HepG2 (cell line): Measurements from ENCODE around the gene C6orf132. TPM values are rescaled to one million over a fixed set of nuclear protein-coding genes. Genes with fewer than 3 reads are reported as not detected.
A peak's percentile ranks its signal among the peaks of the same experiment; 100 is the strongest.

ENCODE experiments used
- EED ChIP-seq: sonication (generic); formaldehyde crosslinking; IDR thresholded peaks from 2 replicates; pipeline ENCODE4 v1.5.0; 2020; ENCODE audit warnings: mild to moderate bottlenecking, missing genetic modification reagents
- GATA4 ChIP-seq: sonication (generic); IDR thresholded peaks from 2 replicates; pipeline ENCODE4 v1.6.1; 2016; ENCODE audit warnings: antibody characterized with exemption, low read depth, borderline replicate concordance
- GZF1 ChIP-seq: sonication (generic); formaldehyde crosslinking; IDR thresholded peaks from 2 replicates; pipeline ENCODE4 v1.5.1; 2020; ENCODE audit warnings: mild to moderate bottlenecking, missing genetic modification reagents
- KAT8 ChIP-seq: IDR thresholded peaks from 2 replicates; pipeline ENCODE4 v1.6.1; 2016; ENCODE audit warnings: missing genetic modification reagents, missing compliant biosample characterization
- KDM2A ChIP-seq: sonication (generic); formaldehyde crosslinking; IDR thresholded peaks from 2 replicates; pipeline ENCODE4 v1.4.0; 2020; ENCODE audit warnings: low read depth, missing genetic modification reagents, borderline replicate concordance
- MAFK ChIP-seq, 2 experiments: IDR thresholded peaks in 1 of 2; conservative IDR thresholded peaks in 1 of 2; 2 replicates each; pipeline ENCODE4 v1.6.1; 2011; ENCODE audit warnings: improper control_type of control experiment in 2 of 2, low read length in 2 of 2
- MEIS1 ChIP-seq: sonication (generic); formaldehyde crosslinking; IDR thresholded peaks from 2 replicates; pipeline ENCODE4 v1.9.0; 2021; ENCODE audit warnings: mild to moderate bottlenecking, missing genetic modification reagents, moderate library complexity, borderline replicate concordance
- RXRA ChIP-seq: sonication (generic); formaldehyde crosslinking; IDR thresholded peaks from 2 replicates; pipeline ENCODE4 v1.5.1; 2020; ENCODE audit warnings: missing genetic modification reagents
- SIN3A ChIP-seq: IDR thresholded peaks from 2 replicates; pipeline ENCODE4 v1.6.1; 2011; ENCODE audit warnings: low read depth, mild to moderate bottlenecking, control low read depth, low read length, borderline replicate concordance
- SOX6 ChIP-seq, 2 experiments: fragments of 450-650 bp in 1 of 2; sonication (generic) in 1 of 2; formaldehyde crosslinking in 1 of 2; IDR thresholded peaks; 2 replicates each; pipeline versions ENCODE4 v1.4.0 to v1.6.1; 2017 to 2020; ENCODE audit warnings: antibody characterized with exemption in 1 of 2, mild to moderate bottlenecking in 1 of 2, missing genetic modification reagents in 1 of 2
- TEAD2 ChIP-seq: sonication (generic); formaldehyde crosslinking; IDR thresholded peaks from 2 replicates; pipeline ENCODE4 v1.9.0; 2021; ENCODE audit warnings: missing genetic modification reagents
- ZFP1 ChIP-seq: IDR thresholded peaks from 2 replicates; pipeline ENCODE4 v1.6.1; 2016
- ZFYVE20 ChIP-seq: sonication (generic); formaldehyde crosslinking; IDR thresholded peaks from 2 replicates; pipeline ENCODE4 v1.8.0; 2023; ENCODE audit warnings: low read depth, mild to moderate bottlenecking, moderate library complexity, missing genetic modification reagents, borderline replicate concordance
- ZMYM3 ChIP-seq: sonication (generic); formaldehyde crosslinking; IDR thresholded peaks from 2 replicates; pipeline ENCODE4 v1.5.1; 2020; ENCODE audit warnings: mild to moderate bottlenecking, missing genetic modification reagents
- ZNF235 ChIP-seq: sonication (generic); formaldehyde crosslinking; IDR thresholded peaks from 2 replicates; pipeline ENCODE4 v1.8.1; 2023; ENCODE audit warnings: mild to moderate bottlenecking, missing genetic modification reagents, borderline replicate concordance
- ZNF768 ChIP-seq: sonication (generic); formaldehyde crosslinking; IDR thresholded peaks from 2 replicates; pipeline ENCODE4 v1.4.0; 2020; ENCODE audit warnings: missing genetic modification reagents
- ZSCAN31 ChIP-seq: sonication (generic); formaldehyde crosslinking; IDR thresholded peaks from 2 replicates; pipeline ENCODE4 v1.5.0; 2020; ENCODE audit warnings: low read depth, mild to moderate bottlenecking, missing genetic modification reagents
- polyA plus RNA-seq, 8 experiments: library from polyadenylated mRNA; depleted of rRNA in 3 of 8; stranded (reverse) in 7 of 8; unstranded in 1 of 8; fragments of >200 nt; fragmentation: Illumina TruSeq in 4 of 8; extraction: Trizol in 4 of 8; gene quantifications; 2 replicates each; pipeline versions ENCODE4 v1.2.1 to v1.2.3, GENCODE V29; 2011 to 2016; ENCODE audit warnings: low read depth in 4 of 8, missing spikeins in 1 of 8, mixed read lengths in 1 of 8; ENCODE audit not compliant: insufficient read depth in 1 of 8
- total RNA-seq, 5 experiments: library from RNA; depleted of rRNA; stranded (reverse); fragments of >200 nt; fragmentation: Illumina TruSeq; extraction: Trizol; gene quantifications; 2 replicates each; pipeline ENCODE4 v1.2.3, GENCODE V29; 2016; ENCODE audit warnings: low read depth in 1 of 5
- TF ChIP-seq, protein P1 (sequence below): IDR thresholded peaks from 2 replicates; pipeline ENCODE4 v1.6.1; 2016; ENCODE audit warnings: mild to moderate bottlenecking, missing biosample characterization, missing genetic modification reagents
- TF ChIP-seq, protein P2 (sequence below): sonication (generic); formaldehyde crosslinking; IDR thresholded peaks from 2 replicates; pipeline ENCODE4 v1.4.0; 2020; ENCODE audit warnings: missing genetic modification reagents
- TF ChIP-seq, protein P3 (sequence below): sonication (generic); formaldehyde crosslinking; IDR thresholded peaks from 2 replicates; pipeline ENCODE4 v1.4.0; 2020; ENCODE audit warnings: missing genetic modification reagents
- TF ChIP-seq, protein P4 (sequence below): sonication (generic); formaldehyde crosslinking; IDR thresholded peaks from 2 replicates; pipeline ENCODE4 v1.8.1; 2023; ENCODE audit warnings: mild to moderate bottlenecking, moderate library complexity, missing genetic modification reagents

C6orf132 gene
- total and polyA plus RNA-seq, 2 of the 13 experiments (the other 11 are each of a cell fraction or from before 2014, with no cell fraction given) = 0.78 to 3.0 TPM

DNA sequence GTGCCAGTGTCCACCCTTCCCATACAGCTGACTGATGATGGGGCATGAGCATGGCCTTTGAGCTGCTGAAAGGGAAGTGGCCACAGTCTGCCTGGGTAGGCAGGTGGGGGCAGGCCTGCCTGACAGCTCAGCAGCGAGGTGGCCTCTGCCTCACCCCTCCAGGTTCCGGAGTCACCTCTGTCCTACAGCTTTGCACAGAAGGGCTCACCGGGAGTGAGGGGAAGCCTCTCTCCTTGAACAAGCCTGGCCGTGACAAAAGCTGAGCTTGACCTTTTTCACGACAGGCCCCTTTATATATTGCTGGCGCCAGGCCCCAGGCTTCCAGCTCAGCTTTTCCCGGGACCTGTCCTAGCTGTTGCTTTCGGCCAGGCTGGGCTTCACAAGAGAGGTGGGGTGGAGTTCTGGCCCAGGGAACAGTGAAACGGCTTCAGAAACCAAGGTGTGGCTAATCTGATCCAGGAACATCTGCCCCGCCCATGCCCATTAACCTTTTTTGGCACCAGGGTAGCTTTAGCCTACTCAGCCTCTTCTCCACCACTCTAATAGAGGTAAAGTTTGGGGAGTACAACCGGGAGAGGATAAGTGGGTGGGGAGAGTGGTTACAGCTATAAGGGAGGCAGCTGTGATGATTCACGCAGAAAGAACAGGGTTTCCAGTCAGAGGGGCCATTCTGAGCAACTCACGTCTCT lies 42.9 kb downstream of the C6orf132 start (continued):
- TF ChIP-seq RXRA (CRISPR knock-in tag) = peak; percentile 95
- TF ChIP-seq MEIS1 = no peak
- peak; percentile 52; the same call in 1 of the 2 replicates for TF ChIP-seq ZSCAN31 (CRISPR knock-in tag)
- TF ChIP-seq, protein P1, sequence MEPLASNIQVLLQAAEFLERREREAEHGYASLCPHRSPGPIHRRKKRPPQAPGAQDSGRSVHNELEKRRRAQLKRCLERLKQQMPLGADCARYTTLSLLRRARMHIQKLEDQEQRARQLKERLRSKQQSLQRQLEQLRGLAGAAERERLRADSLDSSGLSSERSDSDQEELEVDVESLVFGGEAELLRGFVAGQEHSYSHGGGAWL = no peak
- no peak for TF ChIP-seq EED (CRISPR knock-in tag)
- TF ChIP-seq SIN3A = no peak
- peak; percentile 43; the same call in 1 of the 2 replicates for TF ChIP-seq ZNF768 (CRISPR knock-in tag)
- no peak for TF ChIP-seq ZFP1 (CRISPR knock-in tag)
- TF ChIP-seq, protein P2, sequence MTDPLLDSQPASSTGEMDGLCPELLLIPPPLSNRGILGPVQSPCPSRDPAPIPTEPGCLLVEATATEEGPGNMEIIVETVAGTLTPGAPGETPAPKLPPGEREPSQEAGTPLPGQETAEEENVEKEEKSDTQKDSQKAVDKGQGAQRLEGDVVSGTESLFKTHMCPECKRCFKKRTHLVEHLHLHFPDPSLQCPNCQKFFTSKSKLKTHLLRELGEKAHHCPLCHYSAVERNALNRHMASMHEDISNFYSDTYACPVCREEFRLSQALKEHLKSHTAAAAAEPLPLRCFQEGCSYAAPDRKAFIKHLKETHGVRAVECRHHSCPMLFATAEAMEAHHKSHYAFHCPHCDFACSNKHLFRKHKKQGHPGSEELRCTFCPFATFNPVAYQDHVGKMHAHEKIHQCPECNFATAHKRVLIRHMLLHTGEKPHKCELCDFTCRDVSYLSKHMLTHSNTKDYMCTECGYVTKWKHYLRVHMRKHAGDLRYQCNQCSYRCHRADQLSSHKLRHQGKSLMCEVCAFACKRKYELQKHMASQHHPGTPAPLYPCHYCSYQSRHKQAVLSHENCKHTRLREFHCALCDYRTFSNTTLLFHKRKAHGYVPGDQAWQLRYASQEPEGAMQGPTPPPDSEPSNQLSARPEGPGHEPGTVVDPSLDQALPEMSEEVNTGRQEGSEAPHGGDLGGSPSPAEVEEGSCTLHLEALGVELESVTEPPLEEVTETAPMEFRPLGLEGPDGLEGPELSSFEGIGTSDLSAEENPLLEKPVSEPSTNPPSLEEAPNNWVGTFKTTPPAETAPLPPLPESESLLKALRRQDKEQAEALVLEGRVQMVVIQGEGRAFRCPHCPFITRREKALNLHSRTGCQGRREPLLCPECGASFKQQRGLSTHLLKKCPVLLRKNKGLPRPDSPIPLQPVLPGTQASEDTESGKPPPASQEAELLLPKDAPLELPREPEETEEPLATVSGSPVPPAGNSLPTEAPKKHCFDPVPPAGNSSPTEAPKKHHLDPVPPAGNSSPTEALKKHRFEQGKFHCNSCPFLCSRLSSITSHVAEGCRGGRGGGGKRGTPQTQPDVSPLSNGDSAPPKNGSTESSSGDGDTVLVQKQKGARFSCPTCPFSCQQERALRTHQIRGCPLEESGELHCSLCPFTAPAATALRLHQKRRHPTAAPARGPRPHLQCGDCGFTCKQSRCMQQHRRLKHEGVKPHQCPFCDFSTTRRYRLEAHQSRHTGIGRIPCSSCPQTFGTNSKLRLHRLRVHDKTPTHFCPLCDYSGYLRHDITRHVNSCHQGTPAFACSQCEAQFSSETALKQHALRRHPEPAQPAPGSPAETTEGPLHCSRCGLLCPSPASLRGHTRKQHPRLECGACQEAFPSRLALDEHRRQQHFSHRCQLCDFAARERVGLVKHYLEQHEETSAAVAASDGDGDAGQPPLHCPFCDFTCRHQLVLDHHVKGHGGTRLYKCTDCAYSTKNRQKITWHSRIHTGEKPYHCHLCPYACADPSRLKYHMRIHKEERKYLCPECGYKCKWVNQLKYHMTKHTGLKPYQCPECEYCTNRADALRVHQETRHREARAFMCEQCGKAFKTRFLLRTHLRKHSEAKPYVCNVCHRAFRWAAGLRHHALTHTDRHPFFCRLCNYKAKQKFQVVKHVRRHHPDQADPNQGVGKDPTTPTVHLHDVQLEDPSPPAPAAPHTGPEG (CRISPR knock-in tag) = no peak
- TF ChIP-seq SOX6 (IDR thresholded peaks at IDR 0.05) = no peak
- TF ChIP-seq SOX6 (CRISPR knock-in tag; IDR thresholded peaks at IDR 0.05) = no peak
- TF ChIP-seq, protein P3, sequence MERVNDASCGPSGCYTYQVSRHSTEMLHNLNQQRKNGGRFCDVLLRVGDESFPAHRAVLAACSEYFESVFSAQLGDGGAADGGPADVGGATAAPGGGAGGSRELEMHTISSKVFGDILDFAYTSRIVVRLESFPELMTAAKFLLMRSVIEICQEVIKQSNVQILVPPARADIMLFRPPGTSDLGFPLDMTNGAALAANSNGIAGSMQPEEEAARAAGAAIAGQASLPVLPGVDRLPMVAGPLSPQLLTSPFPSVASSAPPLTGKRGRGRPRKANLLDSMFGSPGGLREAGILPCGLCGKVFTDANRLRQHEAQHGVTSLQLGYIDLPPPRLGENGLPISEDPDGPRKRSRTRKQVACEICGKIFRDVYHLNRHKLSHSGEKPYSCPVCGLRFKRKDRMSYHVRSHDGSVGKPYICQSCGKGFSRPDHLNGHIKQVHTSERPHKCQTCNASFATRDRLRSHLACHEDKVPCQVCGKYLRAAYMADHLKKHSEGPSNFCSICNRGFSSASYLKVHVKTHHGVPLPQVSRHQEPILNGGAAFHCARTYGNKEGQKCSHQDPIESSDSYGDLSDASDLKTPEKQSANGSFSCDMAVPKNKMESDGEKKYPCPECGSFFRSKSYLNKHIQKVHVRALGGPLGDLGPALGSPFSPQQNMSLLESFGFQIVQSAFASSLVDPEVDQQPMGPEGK (CRISPR knock-in tag) = peak; percentile 88
- peak; percentile 68; the same call in 1 of the 2 replicates for TF ChIP-seq GZF1 (CRISPR knock-in tag)
- TF ChIP-seq ZMYM3 (CRISPR knock-in tag) = peak; percentile 67; the same call in 1 of the 2 replicates
- TF ChIP-seq TEAD2 = no peak
- TF ChIP-seq KDM2A = peak; percentile 62; the same call in 1 of the 2 replicates
- TF ChIP-seq, protein P4, sequence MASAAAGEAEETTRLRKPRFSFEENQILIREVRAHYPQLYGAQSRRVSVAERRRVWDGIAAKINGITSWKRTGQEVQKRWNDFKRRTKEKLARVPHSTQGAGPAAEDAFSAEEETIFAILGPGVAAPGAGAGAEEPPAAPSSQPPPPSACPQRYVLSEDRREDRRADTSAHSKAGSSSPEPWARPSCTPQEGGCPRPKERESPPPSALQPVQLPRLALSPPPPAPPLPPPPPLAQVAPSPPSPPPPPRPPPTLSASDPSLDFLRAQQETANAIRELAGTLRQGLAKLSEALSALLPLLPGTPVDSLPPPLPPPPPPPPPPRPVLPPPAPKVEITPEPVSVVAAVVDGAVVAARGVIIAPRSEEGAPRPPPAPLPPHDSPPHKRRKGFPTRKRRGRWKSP (CRISPR knock-in tag) = no peak
- no peak for TF ChIP-seq GATA4
- no peak for TF ChIP-seq ZFYVE20 (CRISPR knock-in tag)
- no peak for TF ChIP-seq ZNF235 (CRISPR knock-in tag)
- TF ChIP-seq MAFK (conservative IDR thresholded peaks at IDR 0.05 in 1 of 2, IDR thresholded peaks at IDR 0.05 in 1 of 2; ENCODE audit: low read length in 2 of 2) = peak in 1 of 2 experiments; percentile 11; a peak in 1 of 4 replicates
- TF ChIP-seq KAT8 = peak; percentile 23; the same call in 1 of the 2 replicates
